GM19324 (cell line): Measurements from ENCODE around the gene PDLIM7.

Source experiments
- ATAC-seq: cut with Tn5 transposase; IDR thresholded peaks from one replicate; pipeline ENCODE4 v1.9.1; 2021; ENCODE audit warnings: mild to moderate bottlenecking, moderate library complexity; ENCODE audit not compliant: unreplicated experiment, low FRiP score

PDLIM7 gene

DNA sequence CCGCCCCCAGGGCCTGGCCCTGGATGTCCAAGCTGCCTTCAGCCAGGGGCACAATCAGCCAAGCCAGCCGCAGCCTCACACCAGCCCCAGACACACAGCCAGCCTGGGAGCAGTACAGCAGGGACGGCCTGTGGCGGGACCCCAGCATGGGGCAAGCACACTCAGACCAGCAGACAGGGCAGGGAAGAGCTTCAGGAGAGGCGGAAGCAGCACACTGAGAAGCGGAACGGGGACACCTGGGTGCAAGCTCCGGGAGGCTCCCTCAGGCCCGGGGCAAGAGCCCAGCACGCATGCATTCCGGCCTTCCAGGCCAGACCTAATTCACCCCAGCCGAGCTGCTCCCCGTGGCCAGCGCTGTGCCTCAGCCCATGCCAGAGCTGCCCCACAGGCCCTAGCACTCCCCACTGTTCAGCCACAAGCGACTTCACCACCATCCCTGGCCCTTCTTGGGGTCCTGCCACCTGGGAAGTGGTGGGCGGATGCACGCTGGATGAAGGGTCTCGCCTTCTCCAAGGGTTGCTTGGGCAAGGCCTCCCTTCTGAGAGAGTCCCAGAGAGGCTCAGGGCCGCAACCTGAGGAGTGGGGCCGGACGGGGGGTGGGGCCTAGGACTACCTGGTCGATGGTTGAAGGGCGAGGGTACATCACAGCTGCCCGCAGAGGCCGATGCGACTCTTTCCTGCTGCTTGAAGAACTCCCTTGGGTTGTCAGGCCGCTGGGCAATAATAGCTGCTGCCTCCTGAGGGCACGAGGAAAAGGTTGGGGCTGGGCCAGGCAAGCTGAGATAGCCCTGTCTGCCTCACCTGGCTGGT lies 37.4 kb downstream of the PDLIM7 start:
- no peak for ATAC-seq

DNA sequence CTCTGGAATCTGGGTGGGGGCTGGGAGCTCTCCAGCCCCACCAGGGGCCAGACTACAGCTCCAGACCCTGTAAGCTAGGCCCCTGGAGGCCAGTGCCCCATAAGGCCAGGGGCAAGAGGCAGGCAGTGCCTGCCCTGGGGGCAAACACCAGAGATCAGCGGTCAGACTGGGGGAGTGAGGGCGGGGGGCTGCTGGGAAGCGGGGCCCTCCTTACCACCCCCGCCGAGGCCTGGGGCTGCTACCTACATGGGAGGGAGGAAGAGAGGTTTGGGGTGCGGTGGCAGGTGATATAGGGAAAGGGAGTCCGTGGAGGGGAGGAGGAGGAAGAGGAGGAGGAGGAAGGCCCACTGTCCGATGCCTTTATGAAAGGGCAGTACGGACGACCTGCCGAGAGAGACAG lies 38.0 kb downstream of the PDLIM7 start:
- ATAC-seq, result no peak

DNA sequence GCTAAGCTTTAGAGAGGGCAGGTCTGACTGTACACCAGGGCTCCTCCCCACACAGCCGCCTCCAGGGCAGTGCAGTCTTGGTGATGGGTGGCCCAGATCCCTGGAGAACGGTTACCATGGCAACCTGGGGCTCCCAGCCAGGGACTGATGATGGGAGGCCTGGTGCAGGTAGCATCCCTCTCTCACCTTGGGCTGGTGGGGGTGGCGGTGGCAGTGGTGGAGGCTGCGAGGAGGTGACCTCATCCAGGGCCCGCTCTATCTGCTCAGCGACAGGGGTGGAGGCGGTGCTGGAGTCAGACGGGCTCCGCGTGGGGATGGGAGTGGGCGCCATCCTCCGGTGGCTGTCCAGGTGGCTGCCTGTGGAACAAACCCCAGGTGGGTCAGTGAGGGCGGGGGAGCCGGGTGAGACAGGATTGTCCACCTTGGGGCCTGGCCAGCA lies 38.5 kb downstream of the PDLIM7 start:
- no peak for ATAC-seq

DNA sequence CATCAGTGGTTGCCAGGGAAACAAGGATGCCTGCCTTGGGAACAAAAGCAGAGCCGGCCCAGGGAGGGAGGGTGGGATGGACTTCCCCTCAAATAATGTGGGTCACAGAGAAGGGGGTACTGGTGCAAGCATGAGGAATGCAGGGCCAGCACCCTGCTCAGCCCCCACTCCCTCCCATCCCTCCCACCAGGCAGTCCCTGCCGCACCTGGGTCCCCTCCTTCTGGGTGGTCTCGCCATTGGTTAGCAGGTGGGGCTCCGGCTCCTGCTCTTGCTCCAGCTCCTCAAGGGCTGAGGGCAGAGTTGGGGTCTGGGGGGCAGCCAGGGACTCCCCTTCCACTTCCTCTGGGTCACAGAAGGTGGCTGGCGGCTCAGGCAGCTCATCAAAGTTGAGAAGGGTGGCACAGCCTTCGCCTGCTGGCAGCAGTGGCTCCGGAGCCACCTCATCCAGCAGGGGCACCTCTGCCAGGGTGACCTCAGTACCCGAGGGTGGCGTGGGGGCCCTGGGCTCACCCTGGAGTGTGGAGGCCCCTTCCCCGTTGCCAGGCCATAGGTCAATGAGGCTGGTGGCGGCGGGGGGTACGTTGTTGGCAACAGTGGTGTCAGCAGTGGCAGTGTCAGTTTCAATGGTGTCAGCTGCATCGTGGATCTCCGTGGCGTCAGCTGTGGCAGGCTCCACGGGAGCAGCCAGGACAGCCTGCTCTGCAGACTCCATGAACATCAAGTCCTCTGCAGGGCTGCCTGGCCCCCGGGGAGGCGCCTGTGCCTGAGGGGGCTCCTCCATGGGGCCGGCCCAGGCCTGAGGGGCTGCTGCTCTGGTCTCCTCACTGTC lies 39.3 kb downstream of the PDLIM7 start:
- ATAC-seq, result no peak

DNA sequence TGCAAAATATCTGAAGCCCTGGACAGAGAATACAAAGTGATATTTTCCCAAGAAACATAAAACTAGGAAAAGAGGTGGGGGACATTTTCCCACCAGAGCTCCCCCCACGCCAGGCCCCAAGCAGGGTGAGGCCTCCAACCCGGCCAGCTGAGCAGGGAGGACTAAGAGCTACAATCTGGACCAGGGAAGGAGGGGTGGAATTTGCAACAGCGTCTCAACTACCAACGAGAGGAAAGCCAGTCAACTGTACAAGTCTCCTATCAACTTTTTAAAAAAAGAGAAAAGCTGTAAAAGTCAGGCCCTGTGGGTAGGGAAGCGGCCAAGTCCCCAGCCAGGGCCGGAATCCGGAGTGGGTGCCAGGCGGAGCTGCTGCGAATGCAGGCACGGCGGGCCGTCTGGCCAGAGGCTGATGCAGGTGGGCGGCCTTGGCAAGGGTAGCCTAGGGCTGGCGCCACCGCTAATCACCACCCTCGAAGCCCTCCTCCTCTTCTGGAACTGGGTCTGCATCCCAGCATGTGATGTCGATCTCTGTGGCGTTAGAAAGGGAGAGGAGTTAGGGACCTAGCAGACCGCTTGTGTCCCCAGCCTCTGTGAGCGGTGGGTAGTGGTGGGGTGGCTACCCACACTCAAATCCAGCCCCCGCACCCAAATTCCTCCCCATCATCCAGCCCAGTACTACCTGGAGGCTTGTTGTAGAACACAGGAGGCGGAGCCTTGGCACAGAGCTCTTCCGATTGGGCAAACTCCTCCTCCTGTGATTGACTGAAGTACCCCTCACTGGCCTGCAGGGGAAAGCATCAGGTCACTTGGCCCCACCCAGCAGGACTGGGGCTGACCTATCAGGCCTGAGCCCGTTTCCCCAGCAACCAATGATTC lies 40.2 kb downstream of the PDLIM7 start:
- ATAC-seq, result peak; percentile 24

DNA sequence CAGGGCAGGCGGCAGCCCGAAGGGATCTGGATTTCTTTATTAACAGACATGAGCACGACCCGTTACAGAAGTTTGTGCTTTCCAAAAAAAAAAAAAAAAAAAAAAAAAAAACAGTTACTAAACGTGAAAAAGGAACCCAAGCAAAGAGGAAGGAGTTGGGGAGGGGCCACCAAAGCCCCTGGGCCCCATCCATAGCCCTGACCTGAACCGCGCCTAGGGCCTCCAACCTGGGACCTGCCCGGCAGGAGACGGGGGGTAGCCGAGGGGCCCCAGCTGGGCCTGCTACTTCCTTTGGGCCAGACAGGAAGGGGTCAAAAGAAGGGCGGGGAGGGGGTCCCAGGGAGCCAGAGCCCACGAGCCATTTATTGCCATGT lies 40.8 kb downstream of the PDLIM7 start:
- ATAC-seq, result no peak

DNA sequence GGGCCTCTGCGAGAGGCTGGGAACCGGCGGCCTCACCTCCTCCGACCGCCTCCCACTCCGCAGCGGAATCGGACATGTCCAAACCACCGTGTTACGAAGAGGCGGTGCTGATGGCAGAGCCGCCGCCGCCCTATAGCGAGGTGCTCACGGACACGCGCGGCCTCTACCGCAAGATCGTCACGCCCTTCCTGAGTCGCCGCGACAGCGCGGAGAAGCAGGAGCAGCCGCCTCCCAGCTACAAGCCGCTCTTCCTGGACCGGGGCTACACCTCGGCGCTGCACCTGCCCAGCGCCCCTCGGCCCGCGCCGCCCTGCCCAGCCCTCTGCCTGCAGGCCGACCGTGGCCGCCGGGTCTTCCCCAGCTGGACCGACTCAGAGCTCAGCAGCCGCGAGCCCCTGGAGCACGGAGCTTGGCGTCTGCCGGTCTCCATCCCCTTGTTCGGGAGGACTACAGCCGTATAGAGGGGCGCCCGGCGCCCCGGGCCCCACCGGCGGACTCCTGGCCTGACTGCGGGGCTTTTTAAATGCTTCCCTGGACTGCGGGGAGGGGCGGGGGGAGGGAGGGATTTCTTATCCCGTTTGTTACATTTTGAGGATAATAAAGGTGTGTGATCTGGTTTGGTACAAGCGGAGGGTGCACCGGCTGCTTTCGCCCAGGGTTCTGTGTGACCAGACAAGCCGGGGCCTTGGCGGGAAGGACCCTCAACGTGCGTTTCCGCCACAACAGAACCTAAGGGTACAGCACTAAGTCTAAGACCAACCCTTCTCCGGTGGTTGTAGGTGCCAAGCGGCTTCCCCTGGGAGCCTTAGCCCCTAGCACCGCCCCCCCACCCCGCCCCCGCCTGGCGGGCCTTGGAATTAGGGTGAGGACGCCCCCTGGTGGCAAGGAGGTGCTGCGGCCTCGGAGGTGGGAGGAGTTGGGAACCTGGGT lies 41.5 kb downstream of the PDLIM7 start:
- peak; percentile 19 for ATAC-seq

DNA sequence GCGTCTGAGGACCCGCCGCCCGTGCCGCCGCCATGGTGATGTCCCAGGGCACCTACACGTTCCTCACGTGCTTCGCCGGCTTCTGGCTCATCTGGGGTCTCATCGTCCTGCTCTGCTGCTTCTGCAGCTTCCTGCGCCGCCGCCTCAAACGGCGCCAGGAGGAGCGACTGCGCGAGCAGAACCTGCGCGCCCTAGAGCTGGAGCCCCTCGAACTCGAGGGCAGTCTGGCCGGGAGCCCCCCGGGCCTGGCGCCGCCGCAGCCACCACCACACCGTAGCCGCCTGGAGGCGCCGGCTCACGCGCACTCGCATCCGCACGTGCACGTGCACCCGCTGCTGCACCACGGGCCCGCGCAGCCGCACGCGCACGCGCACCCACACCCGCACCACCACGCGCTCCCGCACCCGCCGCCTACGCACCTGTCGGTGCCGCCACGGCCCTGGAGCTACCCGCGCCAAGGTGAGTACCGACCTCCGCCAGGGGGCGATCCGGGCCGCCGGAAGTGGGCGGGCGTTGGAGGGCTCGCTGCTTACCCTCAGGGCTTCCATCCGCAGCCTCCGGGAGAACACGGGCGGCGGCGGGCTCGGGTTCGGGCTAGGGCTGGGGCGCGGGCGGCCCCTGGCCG lies 42.3 kb downstream of the PDLIM7 start:
- peak; percentile 62 for ATAC-seq

DNA sequence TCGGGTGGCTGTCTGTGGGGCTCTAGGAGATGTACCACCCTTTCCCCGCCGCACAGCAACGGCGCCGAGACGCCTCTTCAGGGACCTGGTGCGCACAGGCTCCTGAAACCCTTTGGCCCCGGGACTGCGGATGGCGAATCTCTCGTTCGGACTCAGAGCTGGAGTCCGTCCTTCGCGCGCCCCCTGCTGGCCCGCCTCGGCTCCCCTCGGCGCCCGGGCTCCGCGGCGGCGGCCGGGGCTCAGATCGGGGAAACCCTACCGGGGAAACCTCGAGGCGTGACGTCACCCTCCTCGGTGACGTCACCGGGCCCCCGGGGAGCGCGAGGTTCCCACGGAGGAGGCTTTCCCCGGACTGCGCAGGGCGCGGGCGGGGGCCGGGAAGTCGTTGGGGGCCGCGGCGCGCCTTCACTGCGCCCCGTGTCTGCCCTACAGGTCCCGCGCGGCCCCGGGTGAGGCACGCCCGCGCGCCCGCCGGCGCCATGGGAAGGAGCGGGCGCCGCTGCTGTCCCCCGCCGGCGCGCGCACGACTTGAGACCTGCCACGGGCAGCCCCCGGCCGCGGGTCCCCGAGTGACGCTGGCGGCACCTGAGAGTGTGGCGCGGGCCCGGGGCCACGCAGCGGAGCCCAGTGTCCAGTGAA lies 42.9 kb downstream of the PDLIM7 start:
- peak; percentile 53 for ATAC-seq

DNA sequence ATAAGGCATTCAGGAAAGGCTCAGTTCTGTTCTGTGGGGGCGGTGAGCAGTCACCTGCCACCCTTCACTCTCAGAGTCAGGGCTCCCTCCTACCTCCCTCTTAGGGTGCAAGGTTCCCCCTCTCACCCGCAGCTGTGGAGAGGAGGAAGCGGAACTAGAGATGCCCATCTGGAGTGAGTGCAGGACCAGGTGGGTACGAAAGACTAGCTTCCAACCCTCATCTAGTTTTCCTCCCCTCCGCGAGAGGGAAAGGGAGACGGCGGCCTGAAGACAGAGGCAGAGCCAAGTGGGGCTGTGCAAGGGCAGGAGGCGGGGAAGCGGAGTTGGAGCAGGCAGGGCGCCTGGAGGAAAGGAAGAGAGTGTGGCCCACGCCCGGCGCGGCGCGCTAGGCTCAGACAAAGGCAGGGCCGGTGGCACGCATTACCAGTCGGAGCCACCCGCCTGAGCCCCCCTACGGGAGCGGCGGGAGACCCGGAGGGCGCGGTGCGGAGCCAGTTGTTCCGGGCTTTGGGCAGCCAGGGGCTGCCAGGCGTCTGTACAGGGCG lies 43.5 kb downstream of the PDLIM7 start:
- ATAC-seq, result peak; percentile 3

DNA sequence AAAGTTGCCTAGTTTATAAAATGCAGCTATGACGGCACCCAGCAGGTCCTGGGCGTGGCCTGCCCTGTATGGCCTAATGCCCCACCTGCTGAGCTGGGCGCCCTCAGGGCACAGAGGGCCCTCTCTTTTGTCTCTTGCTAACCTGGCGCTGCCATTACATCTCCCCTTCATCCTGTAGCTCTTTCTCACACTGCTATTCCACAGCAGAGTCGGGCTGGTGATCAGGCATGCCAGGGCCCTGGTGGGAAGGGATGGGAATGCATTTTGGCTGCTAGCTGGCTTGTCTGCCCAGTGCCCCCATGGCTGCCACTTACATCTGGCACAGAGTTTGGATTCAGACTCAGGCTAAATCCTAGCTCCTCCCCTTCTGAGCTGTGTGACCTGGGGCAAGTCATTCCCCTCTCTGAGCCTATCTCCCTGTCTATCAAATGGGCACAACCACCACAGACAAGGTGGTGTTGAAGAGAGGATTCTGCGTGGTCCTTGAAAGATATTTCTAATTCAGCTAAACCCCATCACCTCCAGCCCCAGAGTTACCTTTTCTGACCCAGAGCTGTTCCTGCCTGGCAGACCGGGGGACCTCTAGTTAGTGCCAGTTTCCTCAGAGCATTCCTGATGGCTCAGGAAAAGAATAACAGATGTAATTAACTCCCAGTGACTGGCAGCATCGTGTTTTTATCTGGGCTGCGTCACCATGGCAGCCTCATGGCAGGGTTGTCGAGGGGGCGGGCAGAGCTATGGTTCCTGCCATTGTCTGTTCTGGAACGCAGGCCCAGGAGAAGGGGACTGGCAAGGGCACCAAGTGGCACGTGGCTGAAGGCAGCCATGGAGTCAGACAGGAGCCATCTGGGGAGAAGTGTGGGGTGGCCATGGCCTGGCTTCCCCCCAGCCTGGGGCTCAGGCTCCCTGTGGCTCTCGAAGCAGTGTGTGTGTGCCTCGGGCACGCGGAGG lies 44.4 kb downstream of the PDLIM7 start:
- ATAC-seq, result no peak

DNA sequence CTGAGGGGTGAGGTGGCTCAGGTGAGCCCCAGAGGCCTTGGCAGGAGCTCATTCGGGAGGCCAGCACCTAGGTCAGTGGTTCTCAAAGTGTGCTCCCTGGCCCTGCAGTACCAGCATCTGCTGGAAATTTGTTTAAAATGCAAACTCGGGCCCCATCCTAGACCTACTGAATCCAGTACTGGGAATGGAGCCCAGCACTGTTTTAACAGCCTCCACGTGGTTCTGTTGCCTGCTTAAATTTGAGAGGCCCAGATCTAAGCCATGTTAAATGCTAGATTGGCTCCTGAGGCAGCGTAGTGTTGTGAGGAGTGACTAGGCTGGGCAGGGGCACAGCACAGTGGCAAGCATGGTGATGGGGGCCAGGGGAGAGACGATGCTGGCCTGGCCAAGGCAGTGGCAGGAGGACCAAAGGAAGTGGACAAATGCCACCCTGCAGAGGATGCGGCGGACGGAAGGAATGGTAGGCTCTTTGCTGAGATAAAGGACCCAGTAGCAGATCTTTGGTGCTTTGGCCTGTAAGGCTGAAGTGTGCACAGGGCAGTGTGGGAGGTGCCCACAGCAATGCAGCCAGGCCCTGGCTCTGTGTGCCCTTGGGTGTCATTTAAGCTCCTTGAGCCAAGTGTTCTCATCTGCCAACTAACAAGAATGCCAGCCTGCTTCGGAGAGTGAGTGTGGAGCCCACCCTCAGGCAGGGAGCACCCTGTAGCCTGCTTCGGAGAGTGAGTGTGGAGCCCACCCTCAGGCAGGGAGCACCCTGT lies 46.6 kb downstream of the PDLIM7 start:
- ATAC-seq, result no peak

DNA sequence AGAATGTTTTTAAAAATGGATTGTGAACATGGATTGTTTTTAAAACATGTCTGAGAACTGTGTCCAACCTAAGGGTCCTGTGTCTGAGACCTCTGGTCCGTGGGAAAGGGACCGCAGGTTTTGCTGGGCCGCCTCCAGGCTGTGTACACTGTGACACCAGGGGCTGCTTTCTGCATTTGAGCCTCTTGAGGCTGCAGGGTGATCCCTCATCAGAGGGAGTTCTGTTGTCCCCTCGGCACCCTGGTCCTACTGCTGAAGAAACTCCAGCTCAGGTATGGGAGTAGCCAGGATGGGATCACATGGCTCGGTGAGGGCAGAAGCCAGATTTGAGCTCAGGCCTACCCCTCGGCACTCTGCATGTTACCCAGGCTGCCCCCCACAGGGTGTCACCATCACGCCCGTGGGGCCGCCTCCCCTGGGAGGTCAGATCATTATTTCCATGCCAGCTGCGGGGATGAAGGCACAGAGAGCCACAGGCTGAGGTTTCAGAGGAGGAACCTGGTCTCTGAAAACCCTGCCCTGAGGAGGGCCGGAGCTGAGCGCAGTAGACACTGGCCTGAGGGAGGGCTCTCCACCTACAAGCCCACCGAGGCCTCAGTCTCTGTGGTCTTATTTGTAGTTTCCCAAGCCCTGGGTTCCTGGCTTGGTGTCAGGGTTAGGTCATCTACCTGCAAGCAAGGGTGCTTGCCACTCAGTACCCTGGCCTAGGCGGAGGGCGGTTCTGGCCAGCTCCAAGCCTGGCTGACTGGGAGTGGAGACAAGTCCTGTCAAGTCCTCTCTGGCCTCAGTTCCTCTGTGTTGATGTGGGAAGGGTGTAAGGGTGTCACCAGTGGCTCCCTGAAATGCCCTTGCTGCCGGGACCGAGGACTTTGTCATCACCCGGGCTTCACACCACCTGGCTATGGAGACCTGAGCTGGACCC lies 48.0 kb downstream of the PDLIM7 start:
- ATAC-seq, result no peak

DNA sequence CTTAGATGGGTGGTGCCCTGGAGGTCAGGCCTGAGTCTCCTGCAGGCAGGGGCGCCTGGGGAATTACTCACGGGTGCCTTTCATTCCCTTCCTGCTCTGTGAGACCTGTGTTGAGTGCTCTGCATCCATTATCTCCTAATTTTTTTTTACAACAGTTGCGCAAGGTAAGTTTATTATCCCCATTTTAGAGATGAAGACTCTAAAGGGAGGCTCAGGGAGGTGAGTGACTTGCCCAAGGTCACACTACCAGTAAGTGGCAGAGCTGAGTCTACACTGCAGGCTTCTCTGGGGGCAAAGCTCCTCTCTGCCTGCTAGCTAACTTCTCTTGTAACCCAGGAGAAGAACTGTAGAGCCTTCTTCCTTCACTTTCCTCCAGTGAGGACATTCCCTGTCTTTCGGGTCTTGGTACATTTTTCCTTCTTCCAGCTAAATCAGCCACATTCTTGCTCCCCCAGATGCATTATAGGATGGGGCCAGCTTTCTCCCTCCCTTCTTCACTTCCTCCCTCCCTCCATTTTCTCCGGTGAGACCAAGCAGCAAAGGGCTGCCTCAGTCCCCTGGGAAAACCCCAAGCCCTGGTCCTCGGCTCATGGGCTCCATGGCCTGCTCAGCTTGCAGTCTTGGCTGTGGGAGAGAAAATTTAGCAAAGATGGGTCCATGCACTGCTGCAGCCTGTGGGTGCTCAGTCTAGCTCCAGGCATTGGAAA lies 49.0 kb downstream of the PDLIM7 start:
- no peak for ATAC-seq

DNA sequence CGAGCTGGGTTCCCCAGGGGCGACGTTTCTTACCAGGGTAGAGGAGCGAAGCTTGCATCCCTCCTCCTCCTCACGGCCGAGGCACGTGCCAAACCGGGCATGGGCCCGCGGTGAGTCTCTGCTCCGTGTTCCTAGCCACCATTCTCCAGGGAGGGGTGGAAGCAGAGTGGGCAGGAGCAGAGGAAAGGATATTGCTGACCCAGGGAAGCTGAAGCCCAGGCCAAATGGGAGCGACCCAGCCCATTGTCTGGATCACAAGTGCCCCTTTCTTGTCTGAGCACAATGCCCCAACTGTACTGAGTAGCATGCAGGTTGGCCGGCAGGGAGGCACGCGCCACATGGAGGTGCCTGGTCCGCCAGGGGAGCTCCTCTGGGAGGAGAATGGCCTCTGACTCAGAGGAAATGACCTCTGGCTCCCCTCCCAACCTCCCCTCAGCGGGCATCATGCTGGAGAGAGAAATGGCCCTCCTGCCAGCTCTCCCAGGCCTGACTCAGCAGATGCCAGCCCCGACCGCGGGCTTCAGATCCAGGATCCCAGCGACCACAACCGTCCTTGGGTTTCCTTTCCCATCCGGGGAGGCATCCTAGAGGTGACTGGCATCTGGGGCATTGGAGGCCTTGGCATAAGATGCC lies 49.7 kb downstream of the PDLIM7 start:
- no peak for ATAC-seq
